Measurements from ENCODE around the gene LRMDA.

Gene LRMDA

GRCh38 chr10:75681334-75681733 is 249.9 kb downstream of the LRMDA start:
- H3K4me3 ChIP-seq (ENCODE audit: low read depth, low read length): no peak overlapping the region
- in situ Hi-C loops (cut with HindIII; ENCODE audit: low sequenced_read_pairs): no loop called here
- no peak for TF ChIP-seq CTCF (IDR thresholded peaks at IDR 0.05; ENCODE audit: low read depth, low read length)
- DNase-seq (ENCODE audit: low read depth, low spot score): no peak

- TF ChIP-seq CTCF (IDR thresholded peaks at IDR 0.05; ENCODE audit: low read depth, low read length): no peak
- in situ Hi-C loops (cut with HindIII; ENCODE audit: low sequenced_read_pairs): no loop called here
- H3K4me3 ChIP-seq (ENCODE audit: low read depth, low read length): no peak overlapping the region
- no peak for DNase-seq (ENCODE audit: low read depth, low spot score)
Observed at GRCh38 chr10:75682649-75683557, 251.5 kb downstream of the LRMDA start.

- DNase-seq (ENCODE audit: low read depth, low spot score): no peak
- TF ChIP-seq CTCF (IDR thresholded peaks at IDR 0.05; ENCODE audit: low read depth, low read length): no peak
- H3K4me3 ChIP-seq (ENCODE audit: low read depth, low read length): no peak overlapping the region
- in situ Hi-C loops (cut with HindIII; ENCODE audit: low sequenced_read_pairs): no loop called here
Observed at GRCh38 chr10:75685187-75685586, 253.8 kb downstream of the LRMDA start.

- in situ Hi-C loops (cut with HindIII; ENCODE audit: low sequenced_read_pairs): no loop called here
- no peak for DNase-seq (ENCODE audit: low read depth, low spot score)
- H3K4me3 ChIP-seq (ENCODE audit: low read depth, low read length): no peak overlapping the region
- TF ChIP-seq CTCF (IDR thresholded peaks at IDR 0.05; ENCODE audit: low read depth, low read length): no peak
Observed at GRCh38 chr10:75688506-75689300, 257.3 kb downstream of the LRMDA start.

GRCh38 chr10:75693489-75693888 is 262.1 kb downstream of the LRMDA start:
- in situ Hi-C loops (cut with HindIII; ENCODE audit: low sequenced_read_pairs): no loop called here
- no peak for DNase-seq (ENCODE audit: low read depth, low spot score)
- no peak for TF ChIP-seq CTCF (IDR thresholded peaks at IDR 0.05; ENCODE audit: low read depth, low read length)

GRCh38 chr10:75694269-75694668 is 262.8 kb downstream of the LRMDA start:
- no peak for DNase-seq (ENCODE audit: low read depth, low spot score)
- TF ChIP-seq CTCF (IDR thresholded peaks at IDR 0.05; ENCODE audit: low read depth, low read length): no peak
- in situ Hi-C loops (cut with HindIII; ENCODE audit: low sequenced_read_pairs): no loop called here
- no peak overlapping the region for H3K4me3 ChIP-seq (ENCODE audit: low read depth, low read length)

More at GRCh38 chr10:75693489-75693888, 262.1 kb downstream of the LRMDA start:
- H3K4me3 ChIP-seq (ENCODE audit: low read depth, low read length): no peak overlapping the region

All from astrocyte of the spinal cord (primary cell).